Neural cell (in vitro differentiated cells): Measurements from ENCODE around the gene SYT1.

Experiments
- EZH2 ChIP-seq: fragments of 200-600, 300-800 bp; shearing (Covaris generic), sonication (generic); IDR thresholded peaks from 2 replicates; pipeline ENCODE4 v1.6.1; 2014; ENCODE audit warnings: antibody characterized with exemption, low read length, borderline replicate concordance, mild to moderate bottlenecking; ENCODE audit not compliant: insufficient read depth, poor library complexity, severe bottlenecking
- MXI1 ChIP-seq: fragments of 450-650 bp; conservative IDR thresholded peaks from 2 replicates; pipeline ENCODE4 v1.6.1; 2014; ENCODE audit warnings: antibody characterized with exemption, mild to moderate bottlenecking; ENCODE audit not compliant: poor library complexity, severe bottlenecking
- POLR2AphosphoS5 ChIP-seq: IDR thresholded peaks from 2 replicates; pipeline ENCODE4 v1.6.1; 2012
- TAF1 ChIP-seq: IDR thresholded peaks from 2 replicates; pipeline ENCODE4 v1.6.1; 2012; ENCODE audit warnings: low read depth
- TF ChIP-seq, protein P1 (sequence below): fragments of 450-650 bp; IDR thresholded peaks from 2 replicates; pipeline ENCODE4 v1.5.1; 2014; ENCODE audit warnings: antibody characterized with exemption, mild to moderate bottlenecking, moderate library complexity; ENCODE audit not compliant: poor library complexity, severe bottlenecking

DNA sequence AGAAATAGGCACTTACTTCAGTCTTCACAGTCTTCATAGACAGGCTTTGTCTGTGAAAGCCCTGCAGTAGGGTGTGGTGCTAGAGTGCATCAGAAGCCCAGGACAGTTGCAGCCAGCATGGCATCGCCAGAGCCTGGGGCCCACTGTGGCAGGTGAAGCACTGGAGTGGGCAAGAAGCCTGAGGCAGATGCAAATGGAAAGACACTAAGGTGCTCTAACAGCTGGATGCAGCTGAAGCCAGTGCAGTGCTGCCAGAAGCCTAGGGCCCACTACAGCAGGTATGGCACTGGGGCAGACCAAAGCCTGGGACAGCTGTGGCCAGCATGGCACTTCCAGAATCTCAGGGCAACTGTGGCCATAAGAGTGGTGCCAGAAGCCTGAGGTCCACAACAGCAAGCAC lies 358.6 kb downstream of the SYT1 start:
- TF ChIP-seq, protein P1, sequence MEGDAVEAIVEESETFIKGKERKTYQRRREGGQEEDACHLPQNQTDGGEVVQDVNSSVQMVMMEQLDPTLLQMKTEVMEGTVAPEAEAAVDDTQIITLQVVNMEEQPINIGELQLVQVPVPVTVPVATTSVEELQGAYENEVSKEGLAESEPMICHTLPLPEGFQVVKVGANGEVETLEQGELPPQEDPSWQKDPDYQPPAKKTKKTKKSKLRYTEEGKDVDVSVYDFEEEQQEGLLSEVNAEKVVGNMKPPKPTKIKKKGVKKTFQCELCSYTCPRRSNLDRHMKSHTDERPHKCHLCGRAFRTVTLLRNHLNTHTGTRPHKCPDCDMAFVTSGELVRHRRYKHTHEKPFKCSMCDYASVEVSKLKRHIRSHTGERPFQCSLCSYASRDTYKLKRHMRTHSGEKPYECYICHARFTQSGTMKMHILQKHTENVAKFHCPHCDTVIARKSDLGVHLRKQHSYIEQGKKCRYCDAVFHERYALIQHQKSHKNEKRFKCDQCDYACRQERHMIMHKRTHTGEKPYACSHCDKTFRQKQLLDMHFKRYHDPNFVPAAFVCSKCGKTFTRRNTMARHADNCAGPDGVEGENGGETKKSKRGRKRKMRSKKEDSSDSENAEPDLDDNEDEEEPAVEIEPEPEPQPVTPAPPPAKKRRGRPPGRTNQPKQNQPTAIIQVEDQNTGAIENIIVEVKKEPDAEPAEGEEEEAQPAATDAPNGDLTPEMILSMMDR, result no peak
- no peak for TF ChIP-seq EZH2
- TF ChIP-seq TAF1, result no peak
- TF ChIP-seq POLR2AphosphoS5, result no peak
- no peak for TF ChIP-seq MXI1
